Hepatocyte (in vitro differentiated cells): ENCODE data around the gene CNOT6L. TPM values are rescaled to one million over a fixed set of nuclear protein-coding genes. Genes with fewer than 3 reads are reported as not detected.

ENCODE experiments used
- DNase-seq: peaks from one replicate; pipeline ENCODE4 v3.0.0-alpha.2; 2016; ENCODE audit warnings: low spot score
- H2AFZ ChIP-seq: fragments of 200-600 bp; sonication (generic); 2 replicates; pipeline ENCODE4 v1.6.0; 2016; ENCODE audit warnings: antibody characterized with exemption, mild to moderate bottlenecking
- H3K27ac ChIP-seq: fragments of 200-600 bp; sonication (generic); 2 replicates; pipeline ENCODE4 v1.5.1; 2016; ENCODE audit warnings: mild to moderate bottlenecking
- H3K27me3 ChIP-seq: fragments of 200-600 bp; sonication (generic); 2 replicates; pipeline ENCODE4 v1.6.1; 2016
- H3K36me3 ChIP-seq: fragments of 200-600 bp; sonication (generic); replicated peaks from 2 replicates; pipeline ENCODE4 v1.5.1; 2016; ENCODE audit warnings: low read depth; ENCODE audit not compliant: insufficient read depth
- H3K4me1 ChIP-seq: fragments of 200-600 bp; sonication (generic); 2 replicates; pipeline ENCODE4 v1.5.1; 2016; ENCODE audit warnings: mild to moderate bottlenecking, moderate library complexity; ENCODE audit not compliant: insufficient read depth
- H3K4me2 ChIP-seq: fragments of 200-600 bp; sonication (generic); 2 replicates; pipeline ENCODE4 v1.6.0; 2016
- H3K4me3 ChIP-seq: fragments of 200-600 bp; sonication (generic); 2 replicates; pipeline ENCODE4 v1.5.1; 2016; ENCODE audit warnings: mild to moderate bottlenecking
- H3K79me2 ChIP-seq: fragments of 200-600 bp; sonication (generic); 2 replicates; pipeline ENCODE4 v1.6.0; 2017; ENCODE audit warnings: mild to moderate bottlenecking
- H3K9me2 ChIP-seq: fragments of 200-600 bp; sonication (generic); replicated peaks from 2 replicates; pipeline ENCODE4 v1.6.0; 2017; ENCODE audit warnings: mild to moderate bottlenecking; ENCODE audit not compliant: insufficient read depth
- H3K9me3 ChIP-seq: fragments of 200-600 bp; sonication (generic); 2 replicates; pipeline ENCODE4 v1.5.1; 2016; ENCODE audit warnings: low read depth, mild to moderate bottlenecking
- H4K20me1 ChIP-seq: fragments of 200-600 bp; sonication (generic); 2 replicates; pipeline ENCODE4 v1.6.0; 2016; ENCODE audit warnings: mild to moderate bottlenecking; ENCODE audit not compliant: insufficient read depth, poor library complexity, severe bottlenecking
- EZH2 ChIP-seq: fragments of 200-600 bp; sonication (generic); IDR thresholded peaks from 2 replicates; pipeline ENCODE4 v1.6.1; 2016; ENCODE audit warnings: antibody characterized with exemption, mild to moderate bottlenecking, borderline replicate concordance
- EZH2phosphoT487 ChIP-seq: fragments of 200-600 bp; sonication (generic); IDR thresholded peaks from one replicate; pipeline ENCODE4 v1.6.1; 2018; ENCODE audit warnings: antibody characterized with exemption, mild to moderate bottlenecking, low read depth, moderate library complexity; ENCODE audit not compliant: unreplicated experiment, severe bottlenecking
- WGBS: methylation state at CpG from one replicate; pipeline ENCODE4 v1.1.6; 2016; ENCODE audit warnings: low lambda C conversion rate; ENCODE audit errors: missing lambda C conversion rate; 5-methylcytosine and 5-hydroxymethylcytosine counted together
- polyA plus RNA-seq: library from polyadenylated mRNA; unstranded; fragments of >200 nt; fragmentation: Nextera tagmentation; extraction: Ambion mirVana; gene quantifications from 2 replicates; pipeline ENCODE4 v1.2.1, GENCODE V29; 2016
- total RNA-seq: library from RNA; depleted of rRNA; stranded (reverse); fragments of >200 nt; gene quantifications from 2 replicates; pipeline ENCODE4 v1.2.3, GENCODE V29; 2014
- TF ChIP-seq, protein P1 (sequence below): fragments of 200-600 bp; sonication (generic); IDR thresholded peaks from 2 replicates; pipeline ENCODE4 v1.5.1; 2016; ENCODE audit warnings: antibody characterized with exemption, mild to moderate bottlenecking; ENCODE audit not compliant: poor library complexity

Gene CNOT6L
- total and polyA plus RNA-seq, 2 experiments from 2014 or later = 7.7 to 20.4 TPM

- Histone ChIP-seq H3K9me3 (no peaks in the 10 kb centered on the region), H3K4me2 (no peak overlapping the region), H3K4me3 (no peak overlapping the region), H3K4me1 (no peaks in the 10 kb centered on the region), H3K27me3 (no peaks in the 10 kb centered on the region), H4K20me1 (no peaks in the 10 kb centered on the region), H3K27ac (no peak overlapping the region), H3K9me2 (no peaks in the 10 kb centered on the region), H3K79me2 (no peaks in the 10 kb centered on the region), H3K36me3 (no peaks in the 10 kb centered on the region), H2AFZ (no peak overlapping the region)
- 60% methylated on average over 1 of the region's 1 CpG for WGBS
- no peak for DNase-seq
- no peak for TF ChIP-seq EZH2
- TF ChIP-seq EZH2phosphoT487 = no peak
- TF ChIP-seq, protein P1, sequence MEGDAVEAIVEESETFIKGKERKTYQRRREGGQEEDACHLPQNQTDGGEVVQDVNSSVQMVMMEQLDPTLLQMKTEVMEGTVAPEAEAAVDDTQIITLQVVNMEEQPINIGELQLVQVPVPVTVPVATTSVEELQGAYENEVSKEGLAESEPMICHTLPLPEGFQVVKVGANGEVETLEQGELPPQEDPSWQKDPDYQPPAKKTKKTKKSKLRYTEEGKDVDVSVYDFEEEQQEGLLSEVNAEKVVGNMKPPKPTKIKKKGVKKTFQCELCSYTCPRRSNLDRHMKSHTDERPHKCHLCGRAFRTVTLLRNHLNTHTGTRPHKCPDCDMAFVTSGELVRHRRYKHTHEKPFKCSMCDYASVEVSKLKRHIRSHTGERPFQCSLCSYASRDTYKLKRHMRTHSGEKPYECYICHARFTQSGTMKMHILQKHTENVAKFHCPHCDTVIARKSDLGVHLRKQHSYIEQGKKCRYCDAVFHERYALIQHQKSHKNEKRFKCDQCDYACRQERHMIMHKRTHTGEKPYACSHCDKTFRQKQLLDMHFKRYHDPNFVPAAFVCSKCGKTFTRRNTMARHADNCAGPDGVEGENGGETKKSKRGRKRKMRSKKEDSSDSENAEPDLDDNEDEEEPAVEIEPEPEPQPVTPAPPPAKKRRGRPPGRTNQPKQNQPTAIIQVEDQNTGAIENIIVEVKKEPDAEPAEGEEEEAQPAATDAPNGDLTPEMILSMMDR = no peak
Measured at GRCh38 chr4:77843628-77844027, 24.5 kb upstream of the CNOT6L start.

DNA sequence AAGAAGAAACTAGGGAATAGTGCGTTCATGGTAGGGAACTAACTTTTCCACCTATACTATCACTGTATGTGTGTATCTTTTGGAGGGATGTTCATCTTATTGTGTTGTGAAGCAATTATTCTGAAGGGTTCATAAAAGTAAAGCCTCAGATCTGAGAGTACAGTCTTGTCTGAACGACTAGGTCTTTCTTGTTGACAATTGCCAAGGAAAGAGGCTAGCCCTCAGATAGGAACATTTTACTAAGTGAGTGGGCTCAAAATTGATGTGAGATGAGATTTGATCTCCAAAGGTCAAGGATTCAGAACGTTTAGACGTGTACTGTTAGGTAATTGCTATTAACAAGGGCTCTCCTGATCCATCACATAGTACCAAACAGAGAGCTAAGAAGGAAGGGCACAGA is 15.2 kb upstream of the CNOT6L start:
- WGBS = 65% methylated on average over 4 of the region's 4 CpGs

GRCh38 chr4:77833126-77833724 is 14.1 kb upstream of the CNOT6L start:
- no peak overlapping the region for H3K4me3 ChIP-seq
- H3K36me3 ChIP-seq = no peaks in the 10 kb centered on the region
- H3K27ac ChIP-seq = peak overlapping the region; percentile 12
- no peaks in the 10 kb centered on the region for H3K9me2 ChIP-seq
- H2AFZ ChIP-seq = no peak overlapping the region
- H3K79me2 ChIP-seq = no peaks in the 10 kb centered on the region
- H3K27me3 ChIP-seq = no peaks in the 10 kb centered on the region
- no peaks in the 10 kb centered on the region for H3K4me1 ChIP-seq
- TF ChIP-seq EZH2 = no peak
- TF ChIP-seq, protein P1 = no peak
- no peak for TF ChIP-seq EZH2phosphoT487
- no peaks in the 10 kb centered on the region for H4K20me1 ChIP-seq
- no peak overlapping the region for H3K4me2 ChIP-seq
- DNase-seq = no peak
- WGBS = 74% methylated on average over 2 of the region's 2 CpGs
- H3K9me3 ChIP-seq = no peaks in the 10 kb centered on the region

More for the DNA sequence above, 15.2 kb upstream of the CNOT6L start:
- no peaks in the 10 kb centered on the region for H3K27me3 ChIP-seq
- no peaks in the 10 kb centered on the region for H3K79me2 ChIP-seq
- no peak overlapping the region for H2AFZ ChIP-seq
- H3K9me2 ChIP-seq = no peaks in the 10 kb centered on the region
- H3K4me2 ChIP-seq = no peak overlapping the region
- no peaks in the 10 kb centered on the region for H3K36me3 ChIP-seq
- no peaks in the 10 kb centered on the region for H3K4me1 ChIP-seq
- H3K4me3 ChIP-seq = no peak overlapping the region
- no peak for DNase-seq
- H4K20me1 ChIP-seq = no peaks in the 10 kb centered on the region
- TF ChIP-seq EZH2phosphoT487 = no peak
- TF ChIP-seq EZH2 = no peak
- TF ChIP-seq, protein P1 = no peak
- no peaks in the 10 kb centered on the region for H3K9me3 ChIP-seq
- no peak overlapping the region for H3K27ac ChIP-seq
